Fibroblast of peridontal ligament (primary cell): ENCODE measurements around the gene USP50.
"Not testable (repeated sequence)": the region's sequence is repeated elsewhere in the genome, so short reads cannot be mapped to it uniquely, and the experiment has no call there.

Experiments
- DNase-seq: peaks from one replicate; pipeline ENCODE4 v3.0.0-alpha.2; 2010; ENCODE audit errors: extremely low read depth

Gene USP50

GRCh38 chr15:50503144-50503543, 43.3 kb downstream of the USP50 start:
- DNase-seq: no peak

GRCh38 chr15:50501815-50502214, 44.7 kb downstream of the USP50 start:
- no peak for DNase-seq

GRCh38 chr15:50500352-50500751, 46.1 kb downstream of the USP50 start:
- no peak for DNase-seq

GRCh38 chr15:50496692-50497091, 49.8 kb downstream of the USP50 start:
- DNase-seq: no peak

- not testable (repeated sequence) for DNase-seq
These were observed 51.9 kb downstream of the USP50 start for GRCh38 chr15:50494547-50494946.

GRCh38 chr15:50493625-50494024, 52.8 kb downstream of the USP50 start:
- no peak for DNase-seq

- DNase-seq: no peak
These were observed 59.2 kb downstream of the USP50 start for GRCh38 chr15:50487287-50487686.

- no peak for DNase-seq
These were observed 61.1 kb downstream of the USP50 start for GRCh38 chr15:50485389-50485788.

GRCh38 chr15:50484781-50485180, 61.7 kb downstream of the USP50 start:
- no peak for DNase-seq

- no peak for DNase-seq
These were observed 70.3 kb downstream of the USP50 start for GRCh38 chr15:50476143-50476542.

GRCh38 chr15:50471072-50471471, 75.4 kb downstream of the USP50 start:
- no peak for DNase-seq

- peak; percentile 78 for DNase-seq
These were observed 82.8 kb downstream of the USP50 start for GRCh38 chr15:50463423-50464358.

- DNase-seq: peak; percentile 43
These were observed 87.9 kb downstream of the USP50 start for GRCh38 chr15:50458348-50459112.

- DNase-seq: peak; percentile 64
These were observed 93.5 kb downstream of the USP50 start for GRCh38 chr15:50452927-50453326.
